PC-9 (cell line): ENCODE data around the gene HOXB5.

Experiments used
- CTCF ChIP-seq: fragments of 200-600 bp; sonication (generic); conservative IDR thresholded peaks from 2 replicates; pipeline ENCODE4 v1.6.1; 2017; ENCODE audit warnings: mixed run types, antibody characterized with exemption, mild to moderate bottlenecking, moderate library complexity
- EZH2 ChIP-seq: fragments of 200-600 bp; sonication (generic); IDR thresholded peaks from 2 replicates; pipeline ENCODE4 v1.8.0; 2017; ENCODE audit warnings: antibody characterized with exemption, low read depth

- TF ChIP-seq CTCF (peak; percentile 66), EZH2 (no peak)
Observed at GRCh38 chr17:48593840-48594537, 410 bp upstream of the HOXB5 start.
